HepG2 (cell line): Measurements from ENCODE around the gene DENND4C. TPM values are rescaled to one million over a fixed set of nuclear protein-coding genes. Genes with fewer than 3 reads are reported as not detected.
A peak's percentile ranks its signal among the peaks of the same experiment; 100 is the strongest.

Source experiments
- ERF ChIP-seq: IDR thresholded peaks from 2 replicates; pipeline ENCODE4 v1.6.1; 2018; ENCODE audit warnings: missing biosample characterization, missing genetic modification reagents
- FOXA3 ChIP-seq: IDR thresholded peaks from 2 replicates; pipeline ENCODE4 v1.6.1; 2016; ENCODE audit warnings: missing genetic modification reagents, missing compliant biosample characterization
- GABPB1 ChIP-seq: IDR thresholded peaks from 2 replicates; pipeline ENCODE4 v1.6.1; 2016; ENCODE audit warnings: mild to moderate bottlenecking, missing genetic modification reagents, moderate library complexity, missing compliant biosample characterization
- SMAD3 ChIP-seq: sonication (generic); formaldehyde crosslinking; IDR thresholded peaks from 2 replicates; pipeline ENCODE4 v1.4.0; 2020; ENCODE audit warnings: missing genetic modification reagents
- STAT6 ChIP-seq: sonication (generic); formaldehyde crosslinking; IDR thresholded peaks from 2 replicates; pipeline ENCODE4 v1.4.0; 2020; ENCODE audit warnings: missing genetic modification reagents, mild to moderate bottlenecking, borderline replicate concordance
- TEAD3 ChIP-seq: optimal IDR thresholded peaks from 2 replicates; pipeline ENCODE3; 2016; ENCODE audit warnings: borderline replicate concordance
- TOPORS ChIP-seq: sonication (generic); formaldehyde crosslinking; IDR thresholded peaks from 2 replicates; pipeline ENCODE4 v1.8.0; 2023; ENCODE audit warnings: mild to moderate bottlenecking, missing genetic modification reagents
- ZBTB42 ChIP-seq: sonication (generic); formaldehyde crosslinking; IDR thresholded peaks from 2 replicates; pipeline ENCODE4 v1.5.0; 2020; ENCODE audit warnings: mild to moderate bottlenecking, missing genetic modification reagents
- ZNF101 ChIP-seq: sonication (generic); formaldehyde crosslinking; IDR thresholded peaks from 2 replicates; pipeline ENCODE4 v1.4.0; 2020; ENCODE audit warnings: mild to moderate bottlenecking, low read depth, missing genetic modification reagents, borderline replicate concordance
- ZNF124 ChIP-seq: sonication (generic); formaldehyde crosslinking; IDR thresholded peaks from 2 replicates; pipeline ENCODE4 v1.4.0; 2020; ENCODE audit warnings: missing genetic modification reagents
- ZNF264 ChIP-seq: sonication (generic); formaldehyde crosslinking; IDR thresholded peaks from 2 replicates; pipeline ENCODE4 v1.4.0; 2020; ENCODE audit warnings: missing genetic modification reagents
- ZNF275 ChIP-seq: sonication (generic); formaldehyde crosslinking; IDR thresholded peaks from 2 replicates; pipeline ENCODE4 v1.8.0; 2022; ENCODE audit warnings: missing genetic modification reagents, mild to moderate bottlenecking, inconsistent platforms, borderline replicate concordance
- ZNF512B ChIP-seq: sonication (generic); formaldehyde crosslinking; IDR thresholded peaks from 2 replicates; pipeline ENCODE4 v1.5.1; 2020; ENCODE audit warnings: missing genetic modification reagents, mild to moderate bottlenecking, borderline replicate concordance
- ZNF850 ChIP-seq: sonication (generic); formaldehyde crosslinking; conservative IDR thresholded peaks from 2 replicates; pipeline ENCODE4 v1.9.0; 2021; ENCODE audit warnings: mild to moderate bottlenecking, missing genetic modification reagents
- ZSCAN21 ChIP-seq: sonication (generic); formaldehyde crosslinking; IDR thresholded peaks from 2 replicates; pipeline ENCODE4 v1.8.0; 2022; ENCODE audit warnings: mild to moderate bottlenecking, missing genetic modification reagents, moderate library complexity, borderline replicate concordance
- ZSCAN9 ChIP-seq: IDR thresholded peaks from 2 replicates; pipeline ENCODE4 v1.6.1; 2016; ENCODE audit warnings: borderline replicate concordance
- polyA plus RNA-seq, 8 experiments: library from polyadenylated mRNA; depleted of rRNA in 3 of 8; stranded (reverse) in 7 of 8; unstranded in 1 of 8; fragments of >200 nt; fragmentation: Illumina TruSeq in 4 of 8; extraction: Trizol in 4 of 8; gene quantifications; 2 replicates each; pipeline versions ENCODE4 v1.2.1 to v1.2.3, GENCODE V29; 2011 to 2016; ENCODE audit warnings: low read depth in 4 of 8, missing spikeins in 1 of 8, mixed read lengths in 1 of 8; ENCODE audit not compliant: insufficient read depth in 1 of 8
- total RNA-seq, 5 experiments: library from RNA; depleted of rRNA; stranded (reverse); fragments of >200 nt; fragmentation: Illumina TruSeq; extraction: Trizol; gene quantifications; 2 replicates each; pipeline ENCODE4 v1.2.3, GENCODE V29; 2016; ENCODE audit warnings: low read depth in 1 of 5
- TF ChIP-seq, protein P1 (sequence below): sonication (generic); formaldehyde crosslinking; IDR thresholded peaks from 2 replicates; pipeline ENCODE4 v1.4.0; 2020; ENCODE audit warnings: mild to moderate bottlenecking, low read depth, missing genetic modification reagents
- TF ChIP-seq, protein P2 (sequence below): sonication (generic); formaldehyde crosslinking; IDR thresholded peaks from 2 replicates; pipeline ENCODE4 v1.8.0; 2023; ENCODE audit warnings: mild to moderate bottlenecking, missing genetic modification reagents

Gene DENND4C
- total and polyA plus RNA-seq, 2 of the 13 experiments (the other 11 are each of a cell fraction or from before 2014, with no cell fraction given), result 19.1 to 27.2 TPM

DNA sequence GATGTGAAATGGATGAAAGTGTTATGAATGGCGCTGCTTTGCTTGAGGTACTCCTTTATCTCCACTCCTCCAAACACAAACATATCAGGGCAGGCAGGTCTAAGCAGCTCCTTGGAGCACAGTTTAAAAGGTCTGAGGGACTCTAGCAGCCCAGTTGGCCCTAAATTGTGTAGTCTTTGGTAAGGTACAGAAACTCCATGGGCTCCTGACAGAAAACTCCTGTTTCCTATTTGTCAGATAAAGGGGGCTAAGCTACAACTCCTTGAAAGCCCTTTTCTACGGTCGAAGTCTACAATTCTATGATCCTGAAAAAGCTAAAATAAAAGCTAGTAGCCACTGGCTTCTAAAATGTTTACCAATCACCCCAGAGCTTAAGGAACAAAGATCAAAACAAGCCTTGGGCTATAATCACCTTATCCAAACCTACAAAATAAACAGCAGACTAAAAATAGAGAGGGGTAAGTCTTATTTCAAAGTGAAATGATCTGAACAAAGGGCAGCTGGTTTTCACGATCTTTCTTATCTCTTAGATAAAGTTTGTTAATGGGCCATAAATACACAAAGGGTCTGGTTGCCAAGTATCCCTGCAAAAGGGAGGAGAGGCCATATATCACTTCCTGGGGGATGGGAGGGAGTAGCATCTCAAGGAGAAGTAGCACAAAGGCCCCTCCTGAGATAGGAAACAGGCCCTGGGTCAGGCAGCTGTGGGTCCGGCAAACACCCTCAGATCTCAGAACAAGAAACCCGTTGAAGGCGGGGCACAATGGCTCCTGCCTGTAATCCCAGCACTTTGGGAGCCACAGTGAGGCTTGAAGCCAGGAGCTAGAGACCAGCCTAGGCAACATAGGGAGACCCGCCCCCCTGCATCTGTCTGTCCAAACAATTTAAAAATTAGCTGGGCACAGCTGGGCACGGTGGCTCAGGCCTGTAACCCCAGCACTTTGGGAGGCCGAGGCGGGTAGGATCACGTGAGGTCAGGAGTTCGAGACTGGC, 28.3 kb upstream of the DENND4C start (continued):
- TF ChIP-seq STAT6 (CRISPR knock-in tag) (0 out of 2 replicates have a peak, but pooled peaks have one; percentile 61), ZNF512B (CRISPR knock-in tag) (0 out of 2 replicates have a peak, but pooled peaks have one; percentile 69), ZNF850 (CRISPR knock-in tag) (peak; percentile 57; the same call in 1 of the 2 replicates), ZNF275 (CRISPR knock-in tag) (0 out of 2 replicates have a peak, but pooled peaks have one; percentile 35), ZSCAN21 (CRISPR knock-in tag) (0 out of 2 replicates have a peak, but pooled peaks have one; percentile 35), SMAD3 (CRISPR knock-in tag) (peak; percentile 39; the same call in 1 of the 2 replicates), TOPORS (CRISPR knock-in tag) (peak; percentile 65; the same call in 1 of the 2 replicates), ERF (CRISPR knock-in tag) (peak; percentile 60), ZSCAN9 (0 out of 2 replicates have a peak, but pooled peaks have one; percentile 51), ZNF124 (0 out of 2 replicates have a peak, but pooled peaks have one; percentile 35), ZNF264 (CRISPR knock-in tag) (0 out of 2 replicates have a peak, but pooled peaks have one; percentile 45), FOXA3 (CRISPR knock-in tag) (peak; percentile 91), TEAD3 (no peak), ZBTB42 (no peak), ZNF101 (CRISPR knock-in tag) (no peak), GABPB1 (CRISPR knock-in tag) (0 out of 2 replicates have a peak, but pooled peaks have one; percentile 13)
- TF ChIP-seq, protein P1, sequence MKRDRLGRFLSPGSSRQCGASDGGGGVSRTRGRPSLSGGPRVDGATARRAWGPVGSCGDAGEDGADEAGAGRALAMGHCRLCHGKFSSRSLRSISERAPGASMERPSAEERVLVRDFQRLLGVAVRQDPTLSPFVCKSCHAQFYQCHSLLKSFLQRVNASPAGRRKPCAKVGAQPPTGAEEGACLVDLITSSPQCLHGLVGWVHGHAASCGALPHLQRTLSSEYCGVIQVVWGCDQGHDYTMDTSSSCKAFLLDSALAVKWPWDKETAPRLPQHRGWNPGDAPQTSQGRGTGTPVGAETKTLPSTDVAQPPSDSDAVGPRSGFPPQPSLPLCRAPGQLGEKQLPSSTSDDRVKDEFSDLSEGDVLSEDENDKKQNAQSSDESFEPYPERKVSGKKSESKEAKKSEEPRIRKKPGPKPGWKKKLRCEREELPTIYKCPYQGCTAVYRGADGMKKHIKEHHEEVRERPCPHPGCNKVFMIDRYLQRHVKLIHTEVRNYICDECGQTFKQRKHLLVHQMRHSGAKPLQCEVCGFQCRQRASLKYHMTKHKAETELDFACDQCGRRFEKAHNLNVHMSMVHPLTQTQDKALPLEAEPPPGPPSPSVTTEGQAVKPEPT, result no peak
- TF ChIP-seq, protein P2, sequence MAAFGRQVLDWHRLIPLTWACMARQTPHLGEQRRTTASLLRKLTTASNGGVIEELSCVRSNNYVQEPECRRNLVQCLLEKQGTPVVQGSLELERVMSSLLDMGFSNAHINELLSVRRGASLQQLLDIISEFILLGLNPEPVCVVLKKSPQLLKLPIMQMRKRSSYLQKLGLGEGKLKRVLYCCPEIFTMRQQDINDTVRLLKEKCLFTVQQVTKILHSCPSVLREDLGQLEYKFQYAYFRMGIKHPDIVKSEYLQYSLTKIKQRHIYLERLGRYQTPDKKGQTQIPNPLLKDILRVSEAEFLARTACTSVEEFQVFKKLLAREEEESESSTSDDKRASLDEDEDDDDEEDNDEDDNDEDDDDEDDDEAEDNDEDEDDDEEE, result no peak
